HEK293T (cell line): Measurements from ENCODE around the gene PRKAG2.

Experiments
- ARNT ChIP-seq: fragments of 450-650 bp; IDR thresholded peaks from 2 replicates; pipeline ENCODE4 v1.6.1; 2017; ENCODE audit warnings: mild to moderate bottlenecking
- BHLHE40 ChIP-seq: fragments of 450-650 bp; IDR thresholded peaks from 2 replicates; pipeline ENCODE4 v1.6.1; 2016; ENCODE audit warnings: mild to moderate bottlenecking, moderate library complexity, borderline replicate concordance
- FOXM1 ChIP-seq: fragments of 450-650 bp; IDR thresholded peaks from 2 replicates; pipeline ENCODE4 v1.6.1; 2017; ENCODE audit warnings: mild to moderate bottlenecking, borderline replicate concordance
- HDGF ChIP-seq: fragments of 450-650 bp; IDR thresholded peaks from 2 replicates; pipeline ENCODE4 v1.6.1; 2017; ENCODE audit warnings: antibody characterized with exemption, borderline replicate concordance
- SP1 ChIP-seq: fragments of 450-650 bp; IDR thresholded peaks from 2 replicates; pipeline ENCODE4 v1.6.1; 2017
- SUZ12 ChIP-seq: fragments of 450-650 bp; IDR thresholded peaks from 2 replicates; pipeline ENCODE4 v1.6.1; 2016; ENCODE audit warnings: mild to moderate bottlenecking
- TARDBP ChIP-seq: fragments of 450-650 bp; IDR thresholded peaks from 2 replicates; pipeline ENCODE4 v1.6.1; 2016

DNA sequence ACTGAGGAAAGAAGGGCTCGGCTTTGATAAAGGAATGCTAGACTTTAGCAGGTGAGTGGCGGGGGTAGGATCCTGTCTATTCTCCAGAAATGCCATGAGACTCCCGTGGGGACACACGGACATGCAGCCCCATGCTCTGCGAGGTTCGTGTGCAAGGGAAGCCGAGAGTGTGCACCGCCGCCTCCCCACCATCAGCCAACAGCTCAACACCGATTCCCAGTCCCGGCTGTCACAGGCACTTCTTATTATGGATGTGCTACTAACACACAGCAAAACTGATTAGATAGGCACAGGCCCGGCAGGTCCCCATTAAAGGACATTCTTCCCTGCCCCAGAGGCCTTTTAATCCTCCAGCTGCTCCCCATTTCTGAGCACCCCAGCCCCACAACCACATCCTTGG is 154.4 kb downstream of the PRKAG2 start:
- TF ChIP-seq HDGF: no peak
- no peak for TF ChIP-seq SP1
- TF ChIP-seq SUZ12: no peak
- TF ChIP-seq BHLHE40: no peak
- TF ChIP-seq ARNT: no peak
- TF ChIP-seq FOXM1: no peak
- no peak for TF ChIP-seq TARDBP
